Inflammatory macrophage treated with lipopolysaccharide for 1 hour (primary cell): Measurements from ENCODE around the gene MBP.

Experiments
- DNase-seq, 2 donors: peaks; one replicate each; pipeline ENCODE4 v3.0.0-alpha.2; 2020 to 2022

The MBP gene

DNA sequence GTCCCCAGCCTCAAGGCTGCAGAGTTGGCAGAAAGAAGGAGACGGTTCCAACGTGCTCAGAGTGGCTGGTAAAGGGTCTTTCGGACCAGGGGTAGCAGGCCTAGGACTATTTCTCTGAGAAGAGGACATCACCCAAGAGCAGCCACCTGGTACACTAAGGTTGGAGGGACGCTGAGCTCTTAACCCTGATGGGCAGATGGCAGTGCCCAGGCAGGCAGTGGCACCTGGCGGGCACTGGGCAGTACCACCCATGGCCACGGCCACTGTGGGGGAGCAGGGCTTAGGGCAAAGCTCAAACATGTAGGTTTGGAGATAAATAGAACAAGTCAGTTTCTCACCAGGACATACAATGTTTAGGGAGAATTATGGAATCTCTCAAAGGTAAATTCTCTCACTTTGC lies 53.5 kb downstream of the MBP start:
- DNase-seq: no peak

DNA sequence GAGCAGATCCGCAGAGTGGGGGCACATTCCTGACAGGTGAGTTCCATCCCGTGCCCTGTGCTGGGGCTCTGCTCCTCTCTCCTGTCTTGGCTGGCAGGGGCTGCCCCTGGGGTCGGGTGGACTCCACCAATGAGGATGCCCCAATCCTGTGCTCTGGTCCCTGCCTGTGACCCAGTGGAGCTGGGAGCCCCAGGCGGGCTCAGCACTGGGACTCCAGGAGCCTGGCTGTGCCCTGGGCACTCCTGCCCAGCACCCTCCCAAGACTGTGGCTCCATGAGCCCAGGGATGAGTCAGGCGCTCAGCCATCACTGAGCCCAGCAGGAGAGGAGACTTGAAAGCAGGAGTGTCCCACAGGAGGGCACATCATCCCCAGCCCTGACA lies 53.9 kb downstream of the MBP start:
- no peak for DNase-seq

DNA sequence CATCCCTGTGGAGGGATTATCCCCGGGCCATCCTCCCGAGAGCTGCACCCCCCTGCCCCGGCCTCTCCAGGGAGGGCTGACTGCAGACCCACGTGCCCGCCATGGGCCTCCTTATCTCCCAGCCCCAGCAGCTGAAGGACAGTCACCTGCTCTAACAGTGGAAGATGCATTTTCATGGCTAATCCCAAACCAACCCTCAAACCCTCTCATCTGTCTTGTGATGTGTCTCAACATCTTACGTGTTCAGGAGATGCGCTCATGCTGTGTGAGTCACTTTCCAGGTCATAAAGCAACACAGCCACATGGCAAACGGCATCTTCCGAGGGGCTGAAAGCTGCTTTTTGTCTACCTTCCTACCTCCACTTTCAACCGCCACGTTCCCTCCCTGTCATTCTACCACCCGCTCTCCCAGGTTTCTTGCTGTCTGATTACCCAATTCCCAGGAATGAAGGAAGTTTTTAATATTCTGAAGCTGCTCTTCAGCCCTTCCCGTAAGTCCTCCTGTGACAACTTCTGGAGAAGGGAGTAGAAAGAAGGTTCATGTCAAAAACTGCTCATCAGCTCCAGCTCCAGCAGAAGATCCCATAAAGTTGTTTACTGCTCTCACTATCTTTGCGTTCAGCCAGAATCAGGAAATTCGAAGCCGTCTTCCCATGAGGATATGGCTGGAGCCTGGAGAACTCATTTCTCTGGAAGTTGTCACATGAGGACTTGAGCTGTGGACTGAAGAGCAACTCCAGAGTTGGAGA lies 54.5 kb downstream of the MBP start:
- peak in 1 of 2 donors; percentile 57 for DNase-seq

DNA sequence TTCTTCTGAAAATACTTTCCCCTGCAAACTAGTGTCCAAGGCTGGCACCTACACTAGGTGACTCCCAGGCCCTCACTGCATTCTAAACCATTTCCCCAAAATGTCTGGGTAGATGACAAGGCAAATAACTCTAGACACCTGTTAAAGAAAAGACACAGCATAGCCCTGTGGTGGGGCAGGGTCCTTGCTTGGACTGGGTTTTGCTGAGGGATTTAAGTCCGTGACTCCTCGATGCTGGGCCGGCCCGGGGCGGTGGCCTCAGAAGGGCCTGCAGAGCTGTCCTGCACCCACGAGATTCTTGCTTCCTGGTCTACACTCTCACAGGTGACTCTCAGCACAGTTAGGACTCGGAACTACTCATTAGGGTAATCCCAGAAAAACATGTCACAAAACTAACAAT lies 55.2 kb downstream of the MBP start:
- no peak for DNase-seq

DNA sequence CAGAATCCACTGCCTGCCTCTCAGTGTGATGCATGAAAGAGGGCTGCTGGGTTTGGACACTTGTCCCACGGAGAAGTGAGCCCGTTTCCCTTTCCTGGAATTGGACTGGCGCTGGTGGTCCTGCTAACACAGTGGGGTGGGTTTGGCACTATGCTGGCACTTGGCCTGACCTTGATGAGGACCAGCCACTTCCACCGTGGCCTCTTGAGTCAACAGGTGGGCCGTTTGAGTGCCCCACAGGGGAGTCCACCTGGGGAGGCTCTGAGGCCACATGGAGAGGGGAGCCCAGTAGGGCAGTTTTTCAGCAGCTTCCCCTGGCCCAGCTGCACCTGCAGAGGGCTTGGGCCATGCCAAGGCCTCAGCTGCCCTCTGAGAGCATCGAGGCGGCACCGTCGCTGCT lies 56.5 kb downstream of the MBP start:
- no peak for DNase-seq

DNA sequence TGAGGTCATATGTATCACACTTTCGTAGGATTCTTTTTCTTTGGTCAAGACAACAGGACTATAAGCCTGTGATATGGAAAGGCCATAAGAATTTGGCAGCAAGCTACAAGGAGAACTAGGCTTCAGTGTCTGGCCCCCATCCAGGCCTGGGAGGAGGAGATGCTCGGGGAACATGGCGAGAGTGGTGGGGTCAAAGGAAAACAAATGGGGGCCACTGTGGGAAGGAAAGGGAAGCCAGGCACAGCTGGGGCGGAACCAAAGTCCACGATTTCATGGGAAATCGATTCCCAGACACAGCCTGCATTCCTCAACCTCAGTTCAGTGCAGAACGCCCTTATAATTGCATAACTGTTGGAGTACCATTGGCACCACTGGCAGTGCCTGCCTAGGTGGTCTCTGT lies 58.2 kb downstream of the MBP start:
- no peak for DNase-seq

DNA sequence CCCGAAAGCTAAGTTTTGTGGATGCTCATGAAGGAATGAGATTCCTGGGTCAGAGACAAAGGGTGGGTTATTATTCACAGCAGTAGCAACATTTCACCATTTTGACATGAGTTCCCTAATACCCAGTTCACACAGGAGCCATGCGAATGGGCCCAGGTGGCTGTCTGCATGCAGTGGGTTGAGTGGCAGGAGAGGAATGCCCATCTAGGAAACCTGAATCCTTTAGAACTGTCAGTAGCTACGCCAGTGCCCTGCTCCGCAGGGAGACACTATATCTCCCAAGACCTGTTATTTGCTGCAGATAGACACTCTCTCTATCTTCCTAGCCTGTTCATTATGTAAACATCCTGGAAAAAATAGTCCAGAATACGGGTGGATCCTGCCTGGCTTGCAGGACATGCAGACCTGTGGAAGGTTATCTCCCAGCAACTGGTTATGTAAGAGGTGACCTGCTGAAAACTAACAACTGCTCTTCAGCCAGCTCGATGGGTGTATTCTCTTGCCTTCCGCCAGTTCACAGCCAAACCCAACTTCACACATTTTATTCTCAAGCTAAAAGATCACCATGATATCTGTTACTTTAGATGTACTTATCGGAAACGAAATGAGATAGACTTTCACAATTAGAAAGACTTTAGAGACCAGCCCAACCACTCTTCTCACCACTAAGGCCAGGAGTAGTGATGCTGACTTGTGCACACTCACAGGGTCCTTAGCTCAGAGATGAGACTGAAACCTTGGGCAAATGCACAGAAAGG lies 59.1 kb downstream of the MBP start:
- DNase-seq: no peak

DNA sequence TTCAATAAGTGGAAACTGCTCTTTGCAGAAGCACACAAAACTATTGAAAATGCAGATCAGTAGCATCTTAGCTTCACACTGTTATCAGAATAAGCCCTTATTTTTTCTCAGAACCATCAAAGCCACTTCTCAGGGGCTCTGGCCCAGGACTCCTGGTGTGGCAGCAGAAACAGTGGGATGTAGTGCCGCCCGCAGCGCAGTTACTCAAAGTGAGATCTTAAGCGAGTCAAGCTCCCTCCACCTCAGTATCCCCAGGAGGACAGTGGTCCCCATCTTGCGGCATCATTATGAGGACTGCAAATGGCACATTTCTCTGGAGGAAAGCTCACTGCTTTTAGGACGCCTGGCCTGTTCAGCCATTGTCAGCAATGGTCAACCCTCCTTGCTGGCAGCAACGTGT lies 60.0 kb downstream of the MBP start:
- DNase-seq: no peak

DNA sequence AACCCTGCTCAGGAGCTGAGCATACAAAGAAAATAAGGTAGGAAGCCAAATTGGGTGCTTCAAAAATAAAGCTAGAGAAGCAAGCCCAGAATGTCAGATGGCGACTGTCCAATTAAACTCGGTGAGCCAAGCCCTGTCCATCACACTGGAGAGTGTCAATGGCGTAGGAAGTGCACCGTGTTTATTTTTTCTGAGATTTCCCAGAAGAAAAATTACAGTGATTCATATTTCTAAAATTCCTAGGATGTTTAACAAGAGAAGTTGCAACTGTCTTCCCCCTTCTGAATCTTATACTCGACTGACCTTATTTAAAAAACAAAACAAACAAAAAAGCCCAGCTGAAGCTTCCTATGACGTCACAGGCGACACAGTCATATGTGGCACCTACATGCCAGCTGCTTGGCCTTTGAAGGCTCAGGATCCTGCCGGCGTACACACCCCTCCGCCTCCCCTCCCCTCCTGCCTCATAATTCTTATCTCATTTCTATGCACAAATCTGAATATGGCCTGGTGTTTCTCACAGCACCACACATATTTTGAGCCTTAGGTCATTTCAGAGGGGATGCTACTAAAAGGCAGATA lies 60.8 kb downstream of the MBP start:
- DNase-seq: peak; percentile 35 to 80

DNA sequence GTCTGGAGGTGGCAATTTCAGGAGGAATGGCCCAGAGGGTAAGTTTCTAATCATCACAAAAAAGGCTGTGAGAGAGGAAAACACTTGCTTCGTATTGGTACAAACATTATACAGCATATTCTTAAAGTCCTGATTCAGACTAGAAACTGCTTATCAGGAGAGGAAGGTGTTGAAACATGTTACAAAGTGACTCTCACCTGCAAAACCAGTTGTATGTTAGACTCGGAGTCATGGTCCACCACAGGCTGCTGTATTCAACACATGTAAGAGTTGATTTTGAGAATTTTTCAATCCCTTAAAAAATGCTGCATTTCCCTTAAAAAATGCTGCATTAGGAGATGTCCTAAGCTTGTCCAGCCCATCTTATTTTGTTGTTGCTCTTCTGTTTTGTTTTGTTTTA lies 61.5 kb downstream of the MBP start:
- no peak for DNase-seq

DNA sequence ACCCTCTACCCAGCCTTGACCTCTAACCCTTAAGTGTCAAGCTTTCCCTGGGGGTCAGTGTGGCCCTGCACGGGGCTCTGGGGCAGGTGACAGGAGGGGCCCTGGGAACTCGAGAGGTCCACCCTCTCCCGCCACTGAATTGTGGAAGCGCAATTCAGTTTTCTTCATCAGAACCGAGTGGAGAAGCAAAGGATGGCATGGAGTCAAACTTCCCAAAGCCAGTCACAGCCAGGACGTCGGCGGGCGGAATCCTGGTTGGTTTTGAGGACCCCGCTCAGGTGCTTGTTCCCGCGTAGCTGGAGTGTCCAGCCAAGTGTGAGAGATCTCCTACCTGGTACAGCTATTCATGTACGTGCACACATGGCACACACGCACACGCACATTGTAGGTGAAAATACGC lies 62.0 kb downstream of the MBP start:
- no peak for DNase-seq

DNA sequence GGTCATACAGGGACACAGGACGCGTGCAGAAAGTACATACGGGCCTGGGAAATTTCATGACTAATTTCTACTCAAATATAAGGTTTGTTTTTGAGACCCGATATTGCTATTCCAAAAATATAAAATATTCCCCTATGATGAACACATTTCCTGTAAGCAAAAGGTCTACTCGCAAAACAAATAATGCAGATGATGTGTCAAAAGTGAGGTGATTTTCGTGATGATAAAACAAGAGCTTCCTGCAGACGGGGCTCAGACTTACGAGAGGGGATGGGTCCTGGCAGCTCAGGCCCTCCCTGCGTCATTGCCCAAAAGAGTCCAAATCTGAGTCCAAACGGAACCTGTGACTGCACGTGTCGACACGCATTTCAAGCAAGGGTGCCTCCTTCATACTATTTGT lies 62.7 kb downstream of the MBP start:
- DNase-seq: no peak

DNA sequence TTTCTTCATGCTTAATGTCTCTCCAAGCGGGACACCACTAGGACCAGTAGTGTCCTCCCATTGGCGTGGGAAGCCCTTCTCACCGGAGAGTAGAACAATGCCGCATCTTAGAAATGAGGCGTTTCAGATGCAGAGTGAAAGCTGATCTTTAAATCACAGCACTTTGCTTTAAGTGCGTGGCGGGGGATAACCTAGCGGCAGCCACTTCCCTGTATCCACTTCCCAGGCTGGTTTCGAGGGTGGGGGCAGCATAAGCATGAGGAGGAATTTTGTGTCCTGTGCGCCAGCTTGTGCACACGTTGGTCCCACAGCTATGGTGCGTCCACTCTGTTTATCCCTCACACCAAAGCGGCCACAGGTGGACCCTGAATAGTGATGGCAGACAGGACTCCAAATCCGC lies 63.1 kb downstream of the MBP start:
- no peak for DNase-seq

DNA sequence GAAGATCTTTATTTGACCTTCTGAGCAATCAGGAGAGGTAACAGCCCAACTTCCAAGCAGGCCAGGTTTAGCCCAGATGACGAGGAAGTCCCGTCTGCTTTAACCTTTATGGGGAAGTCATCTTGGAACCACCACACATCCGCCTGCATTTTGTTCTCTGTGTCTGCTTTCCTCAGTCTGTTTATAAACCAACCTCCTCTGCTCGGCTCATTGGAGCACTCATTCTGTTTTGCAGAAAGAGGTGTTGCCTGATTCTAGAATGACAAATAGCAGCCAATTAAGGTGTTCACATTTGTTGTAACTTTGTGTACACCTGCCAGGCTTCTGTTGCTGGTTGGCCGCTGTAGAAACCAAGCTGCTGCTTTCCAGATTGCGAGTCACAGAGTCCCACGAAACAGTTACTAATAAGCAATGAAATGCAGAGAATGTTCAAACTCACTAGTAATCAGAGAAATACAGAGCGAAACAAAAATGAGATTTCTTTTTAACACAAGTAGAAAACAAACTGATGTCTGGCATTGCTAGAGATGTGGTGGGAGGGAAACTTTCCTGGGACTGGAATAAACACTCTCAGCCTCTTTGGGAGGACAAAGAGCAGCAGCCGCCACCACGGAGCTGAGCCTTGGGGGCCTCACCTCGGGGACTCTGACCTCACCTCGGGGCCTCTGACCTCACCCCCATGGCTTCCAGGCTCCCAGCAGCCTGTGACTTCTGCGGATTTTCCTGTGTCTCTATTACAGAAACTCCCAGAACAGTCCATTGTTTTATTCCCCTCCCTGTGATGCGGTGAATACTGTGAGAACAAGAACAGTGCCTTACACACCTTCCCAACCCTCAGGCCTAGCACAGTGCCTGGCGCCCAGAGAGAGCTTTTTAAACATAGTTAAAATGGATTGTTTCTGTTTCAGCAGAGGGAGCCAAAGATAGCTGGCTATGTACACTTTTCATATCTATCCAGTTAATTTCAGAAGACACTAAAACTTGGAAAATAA lies 64.0 kb downstream of the MBP start:
- peak; percentile 44 to 75 for DNase-seq

DNA sequence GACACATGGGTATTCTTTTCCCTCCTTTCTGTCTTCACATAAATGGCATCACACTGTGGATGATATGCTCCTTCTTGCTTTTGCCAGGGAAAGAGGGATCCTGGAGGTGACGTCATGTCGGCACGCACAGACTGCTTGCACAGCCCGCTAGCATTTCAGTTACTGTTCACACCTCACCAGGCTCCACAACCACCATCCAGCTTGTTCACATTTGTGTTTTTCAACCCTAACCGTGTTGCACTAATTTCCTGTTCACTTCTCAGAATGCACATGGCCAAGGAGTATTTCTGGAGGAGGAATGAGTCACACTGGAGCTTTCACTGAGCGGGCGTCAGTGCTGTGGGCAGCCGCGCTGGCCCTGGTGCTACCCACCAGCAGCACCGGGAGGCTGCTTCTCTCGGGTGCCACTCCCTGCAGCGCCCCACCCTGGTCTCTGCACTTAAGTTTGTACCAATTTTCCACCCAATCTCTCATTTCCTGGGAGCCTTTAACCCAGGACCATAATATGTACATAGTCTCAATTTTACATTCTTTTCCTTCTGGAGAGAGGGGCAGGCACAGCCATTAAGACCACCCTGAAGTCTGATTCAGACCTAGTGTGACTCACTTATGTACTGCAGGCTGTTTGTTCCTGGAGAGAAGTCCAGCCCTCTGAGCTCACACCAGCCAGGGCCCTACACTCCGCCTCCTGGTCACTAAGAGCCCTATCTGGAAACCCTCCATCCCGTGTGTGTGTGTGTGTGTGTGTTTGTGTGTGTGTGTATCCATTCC lies 65.1 kb downstream of the MBP start:
- DNase-seq: peak; percentile 76 to 78

DNA sequence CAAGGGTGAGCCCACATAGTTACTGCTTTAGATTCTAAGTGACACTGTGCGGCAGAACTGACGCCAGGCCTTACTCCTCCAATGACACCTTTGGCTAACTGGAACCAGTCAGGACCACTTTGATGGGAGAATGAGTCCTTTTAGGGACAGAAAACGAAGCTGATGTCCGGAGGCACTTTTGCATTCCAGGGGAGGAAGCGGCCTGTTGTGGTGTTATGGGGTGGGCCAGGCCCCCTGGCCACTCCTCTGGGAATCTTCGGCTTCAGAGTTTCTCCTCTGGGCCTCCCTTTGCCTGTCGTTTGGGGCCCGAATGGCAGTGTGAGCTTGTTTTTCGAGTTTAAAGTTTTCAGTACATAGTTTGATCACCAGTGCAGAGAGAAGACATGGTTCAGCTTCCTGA lies 65.9 kb downstream of the MBP start:
- DNase-seq: no peak

DNA sequence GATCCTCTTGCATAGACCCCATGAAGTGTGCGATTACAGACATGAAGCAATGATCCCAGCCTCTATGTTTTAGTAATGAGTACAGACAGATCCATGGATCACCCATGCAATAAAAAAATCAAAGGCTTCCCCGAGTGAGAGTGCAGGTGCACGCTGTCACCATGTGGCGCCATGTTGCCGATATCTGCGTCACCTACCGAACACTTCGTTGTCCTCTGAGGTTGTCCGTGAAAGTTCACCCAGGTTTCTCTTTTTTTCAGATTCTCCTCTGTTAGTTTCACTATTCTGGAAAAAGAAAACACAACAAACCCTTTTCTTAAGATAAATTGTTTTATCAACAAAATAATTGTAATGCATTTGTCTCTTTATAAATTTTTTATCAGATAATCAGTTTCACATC lies 66.5 kb downstream of the MBP start:
- DNase-seq: no peak

DNA sequence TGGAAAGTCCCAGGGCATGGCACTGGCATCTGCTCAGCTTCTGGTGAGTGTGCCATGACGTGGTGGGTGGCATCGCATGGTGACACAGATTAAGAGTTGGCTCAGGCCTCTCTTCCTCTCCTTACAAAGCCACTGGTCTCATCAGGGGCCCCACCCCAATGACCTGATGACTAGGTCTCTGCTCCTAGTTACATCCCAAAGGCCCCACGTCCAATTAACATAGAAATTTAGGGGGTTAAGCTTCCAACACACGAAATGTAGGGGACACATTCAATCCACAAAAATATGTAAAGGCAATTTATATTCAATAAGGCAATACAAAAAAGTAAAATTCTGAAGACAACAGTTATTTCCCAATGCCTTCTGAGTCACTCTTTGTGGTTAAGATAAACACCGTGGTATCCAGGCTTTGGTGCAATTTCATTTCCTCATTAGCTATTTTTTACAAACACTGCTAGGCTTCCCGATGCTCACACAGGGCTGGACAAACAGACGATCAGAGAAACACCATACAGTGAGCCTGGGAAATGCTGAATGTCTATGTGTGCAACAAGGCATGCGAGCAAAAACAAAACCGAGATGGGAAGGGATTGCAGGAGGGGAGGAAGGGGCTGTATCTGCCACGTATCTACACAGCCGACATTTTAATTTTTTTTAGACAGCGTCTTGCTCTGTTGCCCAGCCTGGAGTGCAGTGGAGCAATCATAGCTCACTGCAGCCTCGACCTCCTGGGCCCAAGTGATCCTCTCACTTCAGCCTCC lies 67.2 kb downstream of the MBP start:
- peak; percentile 90 to 96 for DNase-seq

DNA sequence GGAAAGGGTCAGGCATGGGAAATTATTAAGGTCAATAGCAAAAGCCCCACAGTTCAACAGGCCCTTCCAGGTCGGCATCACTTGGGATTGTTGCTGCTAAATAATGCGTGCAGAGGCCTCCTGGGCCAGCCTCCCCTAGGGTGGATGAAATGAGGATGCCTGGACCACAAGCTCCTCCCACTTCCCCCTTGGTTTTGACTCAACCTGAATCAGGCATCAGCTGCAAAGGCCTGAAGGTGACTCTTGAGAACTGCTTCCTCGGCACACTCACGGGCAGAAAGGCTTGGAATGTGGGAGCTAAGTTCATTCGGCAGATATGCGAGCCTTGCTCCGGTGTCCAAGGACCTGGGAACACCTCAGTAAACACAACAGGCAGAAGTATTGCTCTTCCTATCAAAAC lies 69.3 kb downstream of the MBP start:
- DNase-seq: peak in 1 of 2 donors; percentile 55

DNA sequence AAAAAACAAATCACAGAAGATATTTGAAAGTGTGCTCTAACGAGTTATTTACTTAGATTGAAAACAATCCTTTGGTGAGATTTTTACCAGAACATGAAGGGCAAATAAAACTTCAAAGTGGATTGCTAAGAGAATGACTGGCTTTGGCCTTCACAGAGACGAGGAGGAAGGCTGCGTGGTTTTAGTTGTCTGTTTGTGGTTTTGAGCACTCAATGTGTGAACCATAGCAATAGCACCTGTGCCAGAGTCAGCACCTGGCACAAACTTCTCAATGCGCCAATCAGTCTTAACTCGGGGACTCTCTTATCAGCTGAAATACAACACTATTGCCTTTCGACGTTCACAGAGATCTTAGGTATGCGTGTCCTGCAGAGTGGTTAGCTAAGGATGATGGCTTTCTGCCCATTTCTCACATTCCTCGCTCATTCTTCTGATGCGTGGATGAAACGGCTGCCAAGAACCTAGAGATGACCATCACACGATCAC lies 70.0 kb downstream of the MBP start:
- no peak for DNase-seq

DNA sequence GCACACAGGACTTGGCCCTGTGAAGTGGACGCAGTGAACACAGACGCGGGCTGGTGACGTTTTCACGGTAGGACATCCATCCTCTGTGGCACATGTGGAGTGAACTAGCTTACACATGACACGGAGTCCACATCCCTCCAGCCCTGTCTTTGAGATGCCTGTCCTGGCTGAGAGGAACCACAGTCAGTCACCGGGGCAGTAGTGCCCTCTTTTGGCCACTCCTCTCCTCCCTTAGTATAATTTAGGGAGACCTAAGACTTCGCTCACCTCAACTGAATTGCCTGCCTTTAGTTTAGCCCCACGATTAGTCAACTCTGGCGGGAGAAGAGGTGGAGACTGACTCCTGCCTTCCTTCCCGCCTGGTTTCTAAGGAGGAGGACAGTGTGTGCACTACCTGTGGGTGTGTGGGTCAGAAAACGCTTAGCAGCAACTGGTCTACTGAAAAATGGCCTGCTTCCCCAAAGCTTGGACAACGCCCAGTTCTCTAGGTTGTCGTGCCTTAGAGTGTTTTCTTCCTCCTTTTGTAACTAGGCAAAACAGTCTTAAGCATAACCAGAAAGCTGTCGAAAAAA lies 70.6 kb downstream of the MBP start:
- DNase-seq: peak; percentile 78 to 84
